Measurements from ENCODE around the gene ACVR1B.

Gene ACVR1B

DNA sequence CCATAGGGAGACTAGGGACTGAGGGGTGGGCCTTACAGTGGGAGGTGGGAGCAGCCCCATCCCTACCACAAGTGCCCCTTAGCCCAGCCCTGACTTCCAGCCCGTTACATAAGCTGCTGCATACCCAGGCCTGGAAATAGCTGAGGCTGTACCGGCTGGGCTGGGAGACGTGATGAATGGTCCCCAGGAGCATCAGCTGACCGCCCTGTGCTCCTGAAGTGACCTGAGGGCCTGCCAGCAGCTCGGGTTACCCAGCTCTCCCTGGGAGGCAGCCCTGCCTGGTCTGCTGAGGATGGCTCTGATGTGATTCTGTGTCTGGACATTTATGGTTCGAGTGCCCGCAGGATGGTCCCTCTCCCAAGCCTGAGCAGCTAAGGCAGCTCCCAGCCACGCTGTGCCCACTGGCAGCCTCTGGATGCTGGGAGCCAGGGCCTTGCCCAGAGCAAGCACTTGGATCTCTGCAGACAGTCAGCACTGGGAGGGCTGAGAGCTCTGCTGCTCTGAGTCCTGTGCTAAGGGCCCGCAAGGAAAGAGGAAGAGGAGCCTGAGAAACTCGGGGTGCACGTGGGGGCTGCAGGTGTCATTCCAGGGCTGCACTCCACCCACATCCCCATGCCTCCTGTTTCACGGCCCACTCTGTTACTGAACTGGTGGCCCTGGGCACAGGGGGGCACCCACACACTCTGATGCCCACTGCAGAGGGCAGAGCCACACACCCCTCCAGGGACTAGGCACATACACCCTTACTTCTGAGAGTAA lies 75.8 kb downstream of the ACVR1B start:
- H3K4me3 ChIP-seq (ENCODE audit: low read depth, low read length) = no peak overlapping the region
- no peak for DNase-seq (ENCODE audit: low read depth)
- TF ChIP-seq MYC (IDR thresholded peaks at IDR 0.05; ENCODE audit: low read depth, low read length) = no peak
- no peak for TF ChIP-seq POLR2A (IDR thresholded peaks at IDR 0.05; ENCODE audit: extremely low read depth, insufficient read length)
- no peak for TF ChIP-seq MAX (IDR thresholded peaks at IDR 0.05; ENCODE audit: low read depth, low read length)
- no peak for TF ChIP-seq CTCF (IDR thresholded peaks at IDR 0.05; ENCODE audit: low read depth, low read length)

- H3K4me3 ChIP-seq (ENCODE audit: low read depth, low read length) = no peak overlapping the region
- no peak for TF ChIP-seq MAX (IDR thresholded peaks at IDR 0.05; ENCODE audit: low read depth, low read length)
- no peak for TF ChIP-seq CTCF (IDR thresholded peaks at IDR 0.05; ENCODE audit: low read depth, low read length)
- no peak for TF ChIP-seq MYC (IDR thresholded peaks at IDR 0.05; ENCODE audit: low read depth, low read length)
- no peak for TF ChIP-seq POLR2A (IDR thresholded peaks at IDR 0.05; ENCODE audit: extremely low read depth, insufficient read length)
- DNase-seq (ENCODE audit: low read depth) = peak; percentile 79
Measured at GRCh38 chr12:52029685-52030084, 78.2 kb downstream of the ACVR1B start.

DNA sequence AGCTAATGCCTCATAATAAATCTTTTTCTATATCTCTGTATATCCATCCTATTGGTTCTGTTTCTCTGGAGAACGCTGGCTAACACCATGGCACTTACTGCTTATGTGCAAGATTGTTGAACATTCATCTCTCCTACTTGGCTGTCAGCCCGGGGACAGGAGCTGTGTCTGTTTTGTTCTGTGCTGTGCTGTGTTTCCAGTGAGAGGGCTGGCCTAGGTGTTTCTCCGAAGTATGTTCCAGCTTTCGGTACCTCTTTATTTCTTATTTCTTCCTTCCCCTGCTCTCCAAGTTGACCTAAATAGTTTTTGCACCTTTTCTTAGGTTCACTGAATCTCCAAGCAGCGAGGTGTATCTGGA lies 80.9 kb downstream of the ACVR1B start:
- no peak for TF ChIP-seq MAX (IDR thresholded peaks at IDR 0.05; ENCODE audit: low read depth, low read length)
- TF ChIP-seq POLR2A (IDR thresholded peaks at IDR 0.05; ENCODE audit: extremely low read depth, insufficient read length) = no peak
- no peak for TF ChIP-seq CTCF (IDR thresholded peaks at IDR 0.05; ENCODE audit: low read depth, low read length)
- TF ChIP-seq MYC (IDR thresholded peaks at IDR 0.05; ENCODE audit: low read depth, low read length) = no peak
- H3K4me3 ChIP-seq (ENCODE audit: low read depth, low read length) = no peak overlapping the region
- no peak for DNase-seq (ENCODE audit: low read depth)

- TF ChIP-seq CTCF (IDR thresholded peaks at IDR 0.05; ENCODE audit: low read depth, low read length) = no peak
- no peak for TF ChIP-seq MAX (IDR thresholded peaks at IDR 0.05; ENCODE audit: low read depth, low read length)
- TF ChIP-seq MYC (IDR thresholded peaks at IDR 0.05; ENCODE audit: low read depth, low read length) = no peak
- no peak for TF ChIP-seq POLR2A (IDR thresholded peaks at IDR 0.05; ENCODE audit: extremely low read depth, insufficient read length)
- H3K4me3 ChIP-seq (ENCODE audit: low read depth, low read length) = peak overlapping the region; percentile 27
- peak; percentile 98 for DNase-seq (ENCODE audit: low read depth)
Measured at GRCh38 chr12:52032804-52033445, 81.4 kb downstream of the ACVR1B start.

GRCh38 chr12:52033446-52034140 lies 82.1 kb downstream of the ACVR1B start:
- DNase-seq (ENCODE audit: low read depth) = no peak
- peak overlapping the region; percentile 27 for H3K4me3 ChIP-seq (ENCODE audit: low read depth, low read length)
- TF ChIP-seq MYC (IDR thresholded peaks at IDR 0.05; ENCODE audit: low read depth, low read length) (no peak), CTCF (IDR thresholded peaks at IDR 0.05; ENCODE audit: low read depth, low read length) (no peak)
